SK-N-SH (cell line): ENCODE data around the gene POLR1E.

Experiments used
- CTCF ChIP-seq: fragments of 200-600 bp; sonication (generic); IDR thresholded peaks from 2 replicates; pipeline ENCODE4 v1.6.1; 2017; ENCODE audit warnings: antibody characterized with exemption, mild to moderate bottlenecking, moderate library complexity
- EP300 ChIP-seq, 2 experiments: IDR thresholded peaks; 2 replicates each; pipeline versions ENCODE4 v1.4.0 to v1.6.1; 2012; ENCODE audit warnings: borderline replicate concordance in 1 of 2, low read depth in 1 of 2, low read length in 1 of 2
- FOSL2 ChIP-seq: IDR thresholded peaks from 2 replicates; pipeline ENCODE4 v1.4.0; 2012; ENCODE audit warnings: low read depth, mild to moderate bottlenecking, moderate library complexity, borderline replicate concordance
- PBX3 ChIP-seq: IDR thresholded peaks from 2 replicates; pipeline ENCODE4; 2012
- RAD21 ChIP-seq: IDR thresholded peaks from 2 replicates; pipeline ENCODE4 v1.6.1; 2012; ENCODE audit warnings: mild to moderate bottlenecking, low read length
- RXRA ChIP-seq: IDR thresholded peaks from 2 replicates; pipeline ENCODE4 v1.4.0; 2012; ENCODE audit warnings: low read depth, mild to moderate bottlenecking, borderline replicate concordance

- TF ChIP-seq CTCF (no peak), EP300 (IDR thresholded peaks at IDR 0.05; ENCODE audit: borderline replicate concordance in 1 of 2, low read depth in 1 of 2, low read length in 1 of 2) (no peak), RAD21 (no peak), PBX3 (no peak), RXRA (no peak), FOSL2 (no peak)
Measured at GRCh38 chr9:37534901-37535300, 49.2 kb downstream of the POLR1E start.
